GM12801 (cell line): ENCODE results near the gene GABRR1.

Experiments
- CTCF ChIP-seq: IDR thresholded peaks from one replicate; pipeline ENCODE4 v1.5.1; 2011; ENCODE audit warnings: control low read depth; ENCODE audit not compliant: insufficient read length; ENCODE audit errors: extremely low read depth

The GABRR1 gene

GRCh38 chr6:89255417-89255816 is 38.3 kb upstream of the GABRR1 start:
- no peak for TF ChIP-seq CTCF

- no peak for TF ChIP-seq CTCF
Observed at GRCh38 chr6:89254569-89254968, 37.4 kb upstream of the GABRR1 start.

GRCh38 chr6:89252907-89253306 is 35.7 kb upstream of the GABRR1 start:
- no peak for TF ChIP-seq CTCF

- no peak for TF ChIP-seq CTCF
Observed at GRCh38 chr6:89251976-89252375, 34.8 kb upstream of the GABRR1 start.

- TF ChIP-seq CTCF, result no peak
Observed at GRCh38 chr6:89251170-89251569, 34.0 kb upstream of the GABRR1 start.

GRCh38 chr6:89250239-89250638 is 33.1 kb upstream of the GABRR1 start:
- no peak for TF ChIP-seq CTCF

- no peak for TF ChIP-seq CTCF
Observed at GRCh38 chr6:89244241-89244985, 27.3 kb upstream of the GABRR1 start.
